Right cardiac atrium (tissue), 5 donors: ENCODE measurements around the gene LARGE2. TPM values are rescaled to one million over a fixed set of nuclear protein-coding genes. Genes with fewer than 3 reads are reported as not detected.
"Not testable (repeated sequence)": the region's sequence is repeated elsewhere in the genome, so short reads cannot be mapped to it uniquely, and the experiment has no call there.

Source experiments
- ATAC-seq, 2 donors: fragments of 200-7000 bp; cut with Tn5 transposase; one replicate each; pipeline versions ENCODE4 v1.8.0 to v1.9.1; 2020; ENCODE audit warnings: moderate library complexity in 2 of 2, mild to moderate bottlenecking in 1 of 2
- DNase-seq, 3 donors: peaks; one replicate each; pipeline ENCODE4 v3.0.0-alpha.2; 2020
- H3K27ac ChIP-seq: one replicate; pipeline ENCODE4 v1.5.1; 2013; ENCODE audit warnings: mild to moderate bottlenecking, low read length, control low read depth, moderate library complexity
- H3K27me3 ChIP-seq: one replicate; pipeline ENCODE4 v1.6.1; 2013; ENCODE audit not compliant: control insufficient read depth, insufficient read depth
- H3K4me1 ChIP-seq: one replicate; pipeline ENCODE4 v1.6.1; 2013; ENCODE audit warnings: low read length; ENCODE audit not compliant: control insufficient read depth, insufficient read depth
- H3K4me3 ChIP-seq: one replicate; pipeline ENCODE4 v1.5.1; 2013; ENCODE audit warnings: low read length, control low read depth
- H3K9me3 ChIP-seq: one replicate; pipeline ENCODE4 v1.6.1; 2013; ENCODE audit warnings: low read length; ENCODE audit not compliant: control insufficient read depth
- WGBS: extraction: QIAGEN DNeasy Blood & Tissue Kit; methylation state at CpG from one replicate; pipeline ENCODE4 v1.1.7; 2013; 5-methylcytosine and 5-hydroxymethylcytosine counted together
- intact Hi-C, 4 donors: fragments of 100-400 bp; cut with DNase I; formaldehyde crosslinking; loops; one replicate each; pipeline versions ENCODE4 v1.11.0 to v1.14.0; 2022 to 2023
- polyA plus RNA-seq: library from polyadenylated mRNA; stranded (reverse); fragments of 200-250 nt; gene quantifications from one replicate; pipeline ENCODE4 v1.2.3, GENCODE V29; 2013
- total RNA-seq, 4 donors: library from RNA; stranded (reverse); fragmentation: NEBNext Ultra II Directional; extraction: Animal tissue kit (Norgen Biotek cat#: 25700); gene quantifications; one replicate each; pipeline ENCODE4 v1.2.1, GENCODE V29; 2021
- donor health status: healthy with polysubstance abuse.
- donor health status: DM: no; HTN: yes; CAD: no.
- donor health status: DM: no; HTN: no; CAD: no.
- donor health status: DM: no; HTN: yes; CAD: no; lungs with severe emphysema.
- donor health status: DM: yes; HTN: yes; CAD: no.

Gene LARGE2
- total and polyA plus RNA-seq, 5 donors: 0.18 to 0.48 (median 0.26) TPM; not detected in 1

GRCh38 chr11:45897556-45897955 is 24.9 kb upstream of the LARGE2 start:
- H3K27me3 ChIP-seq: no peaks in the 10 kb centered on the region
- WGBS: 90% methylated on average over 6 of the region's 6 CpGs
- ATAC-seq (no peak), DNase-seq (peak in 1 of 3 donors; percentile 21)
- no peak overlapping the region for H3K4me3 ChIP-seq
- H3K9me3 ChIP-seq: no peaks in the 10 kb centered on the region
- H3K27ac ChIP-seq: no peak overlapping the region
- peaks cover 9% of the 10 kb centered on the region for H3K4me1 ChIP-seq
- intact Hi-C loops: no loop called here

GRCh38 chr11:45899086-45899447 is 23.4 kb upstream of the LARGE2 start:
- DNase-seq (no peak), ATAC-seq (no peak)
- 14% methylated on average over 3 of the region's 3 CpGs for WGBS
- Histone ChIP-seq H3K4me1 (peaks cover 7% of the 10 kb centered on the region), H3K9me3 (no peaks in the 10 kb centered on the region), H3K4me3 (no peak overlapping the region), H3K27ac (no peak overlapping the region), H3K27me3 (no peaks in the 10 kb centered on the region)
- intact Hi-C loops: no loop called here

GRCh38 chr11:45899448-45900174 is 22.8 kb upstream of the LARGE2 start:
- under 1% methylated on average over 62 of the region's 62 CpGs for WGBS
- intact Hi-C loops: no loop called here
- ATAC-seq: peak; percentile 85 to 90
- Histone ChIP-seq H3K27ac (no peak overlapping the region), H3K4me3 (peak overlapping the region; percentile 54), H3K27me3 (no peaks in the 10 kb centered on the region), H3K9me3 (no peaks in the 10 kb centered on the region), H3K4me1 (peaks cover 7% of the 10 kb centered on the region)
- peak; percentile 92 to 96 (median 94) for DNase-seq

DNA sequence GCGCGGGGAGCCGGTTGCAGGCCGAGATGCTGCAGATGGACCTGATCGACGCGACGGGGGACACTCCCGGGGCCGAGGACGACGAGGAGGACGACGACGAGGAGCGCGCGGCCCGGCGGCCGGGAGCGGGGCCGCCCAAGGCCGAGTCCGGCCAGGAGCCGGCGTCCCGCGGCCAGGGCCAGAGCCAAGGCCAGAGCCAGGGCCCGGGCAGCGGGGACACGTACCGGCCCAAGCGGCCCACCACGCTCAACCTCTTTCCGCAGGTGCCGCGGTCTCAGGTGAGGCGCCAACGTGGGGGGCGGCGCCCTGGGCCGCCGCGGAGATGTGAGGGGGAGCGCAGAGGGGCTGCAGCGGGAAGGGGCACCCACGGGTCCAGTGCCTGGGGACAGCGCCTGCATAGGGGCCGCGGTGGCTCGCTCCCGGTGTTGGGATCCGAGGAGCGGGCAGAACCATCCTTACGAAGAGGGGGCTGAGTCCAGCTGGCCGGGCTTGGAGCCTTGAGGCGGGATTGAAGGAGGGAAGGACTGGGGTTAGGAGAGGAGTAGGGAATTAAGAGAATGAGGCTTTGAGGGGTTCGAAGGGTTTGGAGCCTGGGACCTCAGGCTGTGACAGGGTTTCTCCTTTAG is 22.2 kb upstream of the LARGE2 start:
- H3K9me3 ChIP-seq, H3K27ac ChIP-seq, H3K4me1 ChIP-seq, intact Hi-C loops, H3K27me3 ChIP-seq: not testable (repeated sequence)
- peak overlapping the region; percentile 54 for H3K4me3 ChIP-seq
- ATAC-seq: peak; percentile 10 to 14
- WGBS: 4% methylated on average over 38 of the region's 59 CpGs
- DNase-seq: peak in 1 of 3 donors; percentile 47

- DNase-seq (peak in 1 of 3 donors; percentile 79), ATAC-seq (no peak)
- Histone ChIP-seq H3K27me3 (no peaks in the 10 kb centered on the region), H3K9me3 (no peaks in the 10 kb centered on the region), H3K4me1 (peaks cover 7% of the 10 kb centered on the region), H3K4me3 (no peak overlapping the region), H3K27ac (no peak overlapping the region)
- 19% methylated on average over 8 of the region's 8 CpGs for WGBS
- intact Hi-C loops: no loop called here
Measured at GRCh38 chr11:45900916-45901617, 21.4 kb upstream of the LARGE2 start.

- Histone ChIP-seq H3K27ac (no peak overlapping the region), H3K4me3 (no peak overlapping the region), H3K4me1 (peaks cover 7% of the 10 kb centered on the region), H3K9me3 (no peaks in the 10 kb centered on the region), H3K27me3 (no peaks in the 10 kb centered on the region)
- intact Hi-C loops: no loop called here
- ATAC-seq: no peak
- WGBS: 71% methylated on average over 6 of the region's 6 CpGs
- peak in 1 of 3 donors; percentile 49 for DNase-seq
Measured at GRCh38 chr11:45901626-45902025, 20.8 kb upstream of the LARGE2 start.

- no peaks in the 10 kb centered on the region for H3K9me3 ChIP-seq
- ATAC-seq: no peak
- H3K4me3 ChIP-seq: no peak overlapping the region
- DNase-seq: peak in 2 of 3 donors; percentile 40 to 64
- WGBS: 91% methylated on average over 56 of the region's 56 CpGs
- H3K4me1 ChIP-seq: peaks cover 7% of the 10 kb centered on the region
- H3K27me3 ChIP-seq: no peaks in the 10 kb centered on the region
- no peak overlapping the region for H3K27ac ChIP-seq
- intact Hi-C loops: no loop called here
Measured at GRCh38 chr11:45902452-45903380, 19.7 kb upstream of the LARGE2 start.

- no peak for ATAC-seq
- WGBS: 79% methylated on average over 15 of the region's 15 CpGs
- Histone ChIP-seq H3K27me3 (no peaks in the 10 kb centered on the region), H3K9me3 (no peaks in the 10 kb centered on the region), H3K27ac (no peak overlapping the region), H3K4me1 (peaks cover 4% of the 10 kb centered on the region), H3K4me3 (no peak overlapping the region)
- DNase-seq: no peak
- intact Hi-C loops: no loop called here
Measured at GRCh38 chr11:45904309-45904915, 18.0 kb upstream of the LARGE2 start.

GRCh38 chr11:45905095-45905494 is 17.4 kb upstream of the LARGE2 start:
- Histone ChIP-seq H3K27me3 (no peaks in the 10 kb centered on the region), H3K4me1 (peaks cover 4% of the 10 kb centered on the region), H3K27ac (no peak overlapping the region), H3K4me3 (no peak overlapping the region), H3K9me3 (no peaks in the 10 kb centered on the region)
- DNase-seq: no peak
- no peak for ATAC-seq
- intact Hi-C loops: no loop called here
- 92% methylated on average over 19 of the region's 19 CpGs for WGBS

DNA sequence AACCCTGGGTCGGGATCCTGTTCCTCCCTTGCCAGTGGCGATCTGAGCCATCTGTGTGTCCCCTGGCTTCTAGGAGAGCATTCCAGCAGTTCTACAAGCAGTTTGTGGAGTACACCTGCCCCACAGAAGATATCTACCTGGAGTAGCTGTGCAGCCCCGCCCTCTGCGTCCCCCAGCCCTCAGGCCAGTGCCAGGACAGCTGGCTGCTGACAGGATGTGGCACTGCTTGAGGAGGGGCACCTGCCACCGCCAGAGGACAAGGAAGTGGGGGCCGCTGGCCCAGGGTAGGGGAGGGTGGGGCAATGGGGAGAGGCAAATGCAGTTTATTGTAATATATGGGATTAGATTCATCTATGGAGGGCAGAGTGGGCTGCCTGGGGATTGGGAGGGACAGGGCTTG is 16.9 kb upstream of the LARGE2 start:
- H3K4me3 ChIP-seq, intact Hi-C loops, ATAC-seq, H3K4me1 ChIP-seq, DNase-seq, H3K27me3 ChIP-seq, H3K27ac ChIP-seq, H3K9me3 ChIP-seq: not testable (repeated sequence)
- WGBS: 78% methylated on average over 6 of the region's 6 CpGs
